HCT116 (cell line): ENCODE data around the gene INPP4A. TPM values are rescaled to one million over a fixed set of nuclear protein-coding genes. Genes with fewer than 3 reads are reported as not detected.

ENCODE experiments used
- ATAC-seq: fragments of 200-7000 bp; cut with Tn5 transposase; 2 replicates; pipeline ENCODE4 v1.9.1; 2020; ENCODE audit warnings: mild to moderate bottlenecking, moderate library complexity
- BruUV-seq: library from RNA; stranded (reverse); fragments of 400-500 nt; replicated peaks from 2 replicates; lab custom pipeline; 2021; lab: Mats Ljungman, UMichigan
- CTCF ChIA-PET: fragments of 300-600 bp; sonication (Branson Sonifier 250); formaldehyde crosslinking; loops from one replicate; lab custom pipeline; 2021; ENCODE audit warnings: antibody characterized with exemption; lab: Charles Lee
- POLR2A ChIA-PET: fragments of 300-600, 350-600 bp; sonication (Branson Sonifier 250); formaldehyde crosslinking; loops from one replicate; lab custom pipeline; 2021; ENCODE audit warnings: antibody characterized with exemption; lab: Charles Lee
- RAD21 ChIA-PET, 2 experiments: fragments of 300-600 bp; sonication (Branson Sonifier 250); formaldehyde crosslinking; loops; one replicate each; lab custom pipeline; 2023; ENCODE audit warnings: low total read pairs in 2 of 2; ENCODE audit not compliant: uncharacterized antibody in 2 of 2, unreplicated experiment in 2 of 2, low non-redundant PET in 1 of 2; lab: Charles Lee
- DNase-seq: peaks from one replicate; pipeline ENCODE4 v3.0.0-alpha.2; 2010; ENCODE audit warnings: low read depth, low spot score
- H2AFZ ChIP-seq: fragments of 200-600 bp; shearing (Covaris generic), sonication (generic); 2 replicates; pipeline ENCODE4 v1.6.1; 2017; ENCODE audit warnings: low read depth, mixed run types, mixed read lengths, antibody characterized with exemption, low read length; ENCODE audit not compliant: poor library complexity, severe bottlenecking
- H3K27ac ChIP-seq: 2 replicates; pipeline ENCODE4 v1.5.1; 2012; ENCODE audit warnings: low read depth, low read length
- H3K27me3 ChIP-seq: fragments of 200-600 bp; sonication (generic); 2 replicates; pipeline ENCODE4 v1.6.1; 2016; ENCODE audit warnings: mixed run types, low read length, mixed read lengths; ENCODE audit not compliant: insufficient read depth
- H3K36me3 ChIP-seq, 2 experiments: fragments of 200-500 bp in 1 of 2; fragments of 200-600 bp in 1 of 2; sonication (Bioruptor generic) in 1 of 2; sonication (generic) in 1 of 2; 2 replicates each; pipeline versions ENCODE4 v1.5.1 to v1.6.1; 2014 to 2016; ENCODE audit warnings: low read length in 2 of 2, inconsistent platforms in 1 of 2, mixed read lengths in 1 of 2, mixed run types in 1 of 2; ENCODE audit not compliant: insufficient read depth in 2 of 2, control insufficient read depth in 1 of 2
- H3K4me1 ChIP-seq, 2 experiments: fragments of 200-600 bp in 1 of 2; sonication (generic) in 1 of 2; 2 replicates each; pipeline versions ENCODE4 v1.5.1 to v1.6.1; 2012 to 2017; ENCODE audit warnings: low read length in 2 of 2, inconsistent platforms in 1 of 2, mild to moderate bottlenecking in 1 of 2, mixed read lengths in 1 of 2, mixed run types in 1 of 2, moderate library complexity in 1 of 2; ENCODE audit not compliant: insufficient read depth in 2 of 2, control insufficient read depth in 1 of 2
- H3K4me2 ChIP-seq: fragments of 200-600 bp; sonication (generic); 2 replicates; pipeline ENCODE4 v1.6.1; 2017; ENCODE audit warnings: mixed run types, low read length, mixed read lengths
- H3K4me3 ChIP-seq, 2 experiments: fragments of 200-600 bp in 1 of 2; sonication (generic) in 1 of 2; replicated peaks in 1 of 2; 2 replicates each; pipeline ENCODE4 v1.5.1; 2011 to 2016; ENCODE audit warnings: low read length in 2 of 2, control low read depth in 1 of 2, low read depth in 1 of 2, mild to moderate bottlenecking in 1 of 2, mixed read lengths in 1 of 2, mixed run types in 1 of 2
- H3K79me2 ChIP-seq: fragments of 200-600 bp; sonication (generic); 2 replicates; pipeline ENCODE4 v1.6.1; 2017; ENCODE audit warnings: mild to moderate bottlenecking, mixed run types, low read length, moderate library complexity, mixed read lengths; ENCODE audit not compliant: insufficient read depth
- H3K9ac ChIP-seq: fragments of 200-600 bp; sonication (generic); 2 replicates; pipeline ENCODE4 v1.6.1; 2016; ENCODE audit warnings: low read length, mixed read lengths
- H3K9me2 ChIP-seq: fragments of 200-600 bp; sonication (generic), shearing (Covaris generic); 2 replicates; pipeline ENCODE4 v1.6.1; 2017; ENCODE audit warnings: mixed run types, mild to moderate bottlenecking, moderate library complexity; ENCODE audit not compliant: insufficient read depth
- H3K9me3 ChIP-seq, 2 experiments: fragments of 200-500 bp in 1 of 2; fragments of 200-600 bp in 1 of 2; sonication (Bioruptor generic) in 1 of 2; sonication (generic) in 1 of 2; 2 replicates each; pipeline ENCODE4 v1.6.1; 2014 to 2017; ENCODE audit warnings: low read length in 2 of 2, mixed read lengths in 2 of 2, inconsistent platforms in 1 of 2, low read depth in 1 of 2, mild to moderate bottlenecking in 1 of 2, mixed run types in 1 of 2, moderate library complexity in 1 of 2; ENCODE audit not compliant: control insufficient read depth in 1 of 2, insufficient read depth in 1 of 2
- H4K20me1 ChIP-seq: fragments of 200-600 bp; sonication (generic), shearing (Covaris generic); 2 replicates; pipeline ENCODE4 v1.6.1; 2017; ENCODE audit warnings: mixed run types, mild to moderate bottlenecking, moderate library complexity; ENCODE audit not compliant: insufficient read depth
- CBX3 ChIP-seq: IDR thresholded peaks from 2 replicates; pipeline ENCODE4 v1.6.1; 2012; ENCODE audit warnings: low read depth
- CEBPB ChIP-seq: IDR thresholded peaks from 2 replicates; pipeline ENCODE4 v1.6.1; 2012; ENCODE audit warnings: low read depth
- CTCF ChIP-seq, 3 experiments: fragments of 200-600 bp in 1 of 3; sonication (generic) in 1 of 3; IDR thresholded peaks in 2 of 3; conservative IDR thresholded peaks in 1 of 3; 2 replicates each; pipeline ENCODE4 v1.5.1; 2012 to 2017; ENCODE audit warnings: low read depth in 2 of 3, low read length in 2 of 3, antibody characterized with exemption in 1 of 3, borderline replicate concordance in 1 of 3, control low read depth in 1 of 3, mild to moderate bottlenecking in 1 of 3, mixed read lengths in 1 of 3, mixed run types in 1 of 3, moderate library complexity in 1 of 3; ENCODE audit not compliant: insufficient read depth in 1 of 3
- EGR1 ChIP-seq: IDR thresholded peaks from 2 replicates; pipeline ENCODE4 v1.6.1; 2012; ENCODE audit warnings: low read depth
- EZH2 ChIP-seq: fragments of 200-600 bp; sonication (generic); IDR thresholded peaks from 2 replicates; pipeline ENCODE4 v1.6.1; 2017; ENCODE audit warnings: antibody characterized with exemption, mixed run types
- FOSL1 ChIP-seq: IDR thresholded peaks from 2 replicates; pipeline ENCODE4 v1.6.1; 2012; ENCODE audit warnings: low read depth
- JUND ChIP-seq: IDR thresholded peaks from 2 replicates; pipeline ENCODE4 v1.6.1; 2012
- MAX ChIP-seq: IDR thresholded peaks from 2 replicates; pipeline ENCODE4 v1.6.1; 2012
- POLR2AphosphoS5 ChIP-seq: IDR thresholded peaks from 2 replicates; pipeline ENCODE4 v1.6.1; 2011; ENCODE audit warnings: mild to moderate bottlenecking, low read depth, low read length, moderate library complexity
- RAD21 ChIP-seq: IDR thresholded peaks from 2 replicates; pipeline ENCODE4 v1.6.1; 2012; ENCODE audit warnings: low read depth, mild to moderate bottlenecking
- SP1 ChIP-seq: IDR thresholded peaks from 2 replicates; pipeline ENCODE4 v1.6.1; 2012; ENCODE audit warnings: low read depth
- SRF ChIP-seq: IDR thresholded peaks from 2 replicates; pipeline ENCODE4 v1.6.1; 2012; ENCODE audit warnings: low read depth
- TCF7L2 ChIP-seq: IDR thresholded peaks from 2 replicates; pipeline ENCODE4 v1.7.0; 2011; ENCODE audit warnings: borderline replicate concordance, inconsistent platforms; ENCODE audit not compliant: insufficient read depth, insufficient read length; ENCODE audit errors: extremely low read depth
- YY1 ChIP-seq: IDR thresholded peaks from 2 replicates; pipeline ENCODE4 v1.6.1; 2011; ENCODE audit warnings: low read length, low read depth, moderate library complexity, mild to moderate bottlenecking; ENCODE audit not compliant: insufficient replicate concordance; ENCODE audit errors: extremely low read depth
- ZBTB33 ChIP-seq: IDR thresholded peaks from 2 replicates; pipeline ENCODE4 v1.6.1; 2011; ENCODE audit warnings: mild to moderate bottlenecking, low read length, moderate library complexity; ENCODE audit not compliant: insufficient replicate concordance; ENCODE audit errors: extremely low read depth
- ZFX ChIP-seq: fragments of 450-650 bp; IDR thresholded peaks from 2 replicates; pipeline ENCODE4 v1.6.1; 2017
- ZNF274 ChIP-seq: fragments of 200-500 bp; sonication (Bioruptor generic); IDR thresholded peaks from 2 replicates; pipeline ENCODE4 v1.6.1; 2014; ENCODE audit warnings: mild to moderate bottlenecking, low read depth, low read length, inconsistent platforms
- intact Hi-C: fragments of 100-400 bp; cut with micrococcal nuclease; formaldehyde crosslinking; loops from 2 replicates; pipeline ENCODE4 v1.10.0; 2022
- total RNA-seq: library from RNA; stranded (reverse); gene quantifications from one replicate; pipeline ENCODE4 v1.2.1, GENCODE V29; 2021; ENCODE audit not compliant: unreplicated experiment
- TF ChIP-seq, protein P1 (sequence below): IDR thresholded peaks from 2 replicates; pipeline ENCODE4 v1.6.1; 2012

Gene INPP4A
- total RNA-seq, 1 experiment from 2014 or later, result 18.5 TPM

GRCh38 chr2:98433363-98433964 lies 11.2 kb upstream of the INPP4A start:
- ChIA-PET CTCF (no interaction called here), RAD21 (no interaction called here), POLR2A (no interaction called here)
- Histone ChIP-seq H3K27ac (no peak overlapping the region), H3K9ac (no peak overlapping the region), H2AFZ (no peak overlapping the region), H3K79me2 (no peaks in the 10 kb centered on the region), H3K4me2 (no peak overlapping the region), H3K9me2 (no peaks in the 10 kb centered on the region), H3K4me3 (no peak overlapping the region), H4K20me1 (no peaks in the 10 kb centered on the region)
- ATAC-seq, result no peak
- intact Hi-C loops, result no loop called here
- no peak for DNase-seq
- BruUV-seq, result no TSS peak
- no peak for TF ChIP-seq JUND
- TF ChIP-seq MAX, result no peak
- TF ChIP-seq RAD21, result no peak
- no peak for TF ChIP-seq CBX3
- no peak for TF ChIP-seq YY1
- TF ChIP-seq SP1, result no peak
- no peak for TF ChIP-seq CTCF (IDR thresholded peaks at IDR 0.05 in 2 of 3, conservative IDR thresholded peaks at IDR 0.05 in 1 of 3; ENCODE audit: borderline replicate concordance in 1 of 3, insufficient read depth in 1 of 3, low read depth in 2 of 3, low read length in 2 of 3)
- TF ChIP-seq FOSL1, result no peak
- TF ChIP-seq EZH2, result no peak
- no peak for TF ChIP-seq EGR1
- no peak for TF ChIP-seq SRF
- TF ChIP-seq, protein P1, sequence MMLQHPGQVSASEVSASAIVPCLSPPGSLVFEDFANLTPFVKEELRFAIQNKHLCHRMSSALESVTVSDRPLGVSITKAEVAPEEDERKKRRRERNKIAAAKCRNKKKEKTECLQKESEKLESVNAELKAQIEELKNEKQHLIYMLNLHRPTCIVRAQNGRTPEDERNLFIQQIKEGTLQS, result no peak
- TF ChIP-seq ZNF274, result no peak
- no peak for TF ChIP-seq CEBPB
- TF ChIP-seq ZFX, result no peak
- TF ChIP-seq ZBTB33, result no peak
- no peak for TF ChIP-seq POLR2AphosphoS5
- TF ChIP-seq TCF7L2, result no peak
- TF ChIP-seq, all 23 proteins: peak for 0
- H3K9me3 ChIP-seq, result peaks cover 0 to 4% of the 10 kb centered on the region in 2 experiments; a peak in 1 of 4 replicates
- no peaks in the 10 kb centered on the region for H3K27me3 ChIP-seq
- H3K4me1 ChIP-seq, result peaks cover 0 to 4% of the 10 kb centered on the region in 2 experiments; a peak in 1 of 4 replicates
- H3K36me3 ChIP-seq, result no peaks in the 10 kb centered on the region
